SU-DHL-6 (cell line): Measurements from ENCODE around the gene FXYD1.
"Not testable (repeated sequence)": the region's sequence is repeated elsewhere in the genome, so short reads cannot be mapped to it uniquely, and the experiment has no call there.

ENCODE experiments used
- H2AFZ ChIP-seq: fragments of 200-600 bp; sonication (generic); 2 replicates; pipeline ENCODE4 v1.6.1; 2014; ENCODE audit warnings: low read depth, mild to moderate bottlenecking, moderate library complexity, mixed read lengths, antibody characterized with exemption, low read length; ENCODE audit not compliant: severe bottlenecking
- H3F3A ChIP-seq: fragments of 200-600 bp; shearing (Covaris generic); 2 replicates; pipeline ENCODE4 v1.6.0; 2016; ENCODE audit warnings: antibody characterized with exemption, mild to moderate bottlenecking; ENCODE audit not compliant: insufficient read depth
- H3K27ac ChIP-seq: fragments of 200-600 bp; sonication (generic); 2 replicates; pipeline ENCODE4 v1.5.1; 2016; ENCODE audit warnings: low read depth, mild to moderate bottlenecking, low read length, moderate library complexity, mixed read lengths
- H3K27me3 ChIP-seq: fragments of 200-600 bp; sonication (generic), shearing (Covaris generic); 2 replicates; pipeline ENCODE4 v1.6.0; 2014; ENCODE audit warnings: mild to moderate bottlenecking, low read length
- H3K36me3 ChIP-seq: fragments of 200-600 bp; sonication (generic); 2 replicates; pipeline ENCODE4 v1.6.1; 2014; ENCODE audit warnings: mild to moderate bottlenecking, low read length, mixed read lengths
- H3K4me2 ChIP-seq: fragments of 300-600, 200-600 bp; shearing (Covaris generic), sonication (generic); 2 replicates; pipeline ENCODE4 v1.6.0; 2014; ENCODE audit warnings: low read length, low read depth, mild to moderate bottlenecking; ENCODE audit not compliant: poor library complexity, severe bottlenecking
- H3K4me3 ChIP-seq: fragments of 200-600 bp; sonication (generic); 2 replicates; pipeline ENCODE4 v1.5.1; 2014; ENCODE audit warnings: antibody characterized with exemption, low read length, mild to moderate bottlenecking, mixed read lengths; ENCODE audit not compliant: insufficient read depth, poor library complexity, severe bottlenecking
- H3K79me2 ChIP-seq: fragments of 200-600 bp; sonication (generic); 2 replicates; pipeline ENCODE4 v1.6.1; 2014; ENCODE audit warnings: mild to moderate bottlenecking, low read length, moderate library complexity; ENCODE audit not compliant: insufficient read depth
- H3K9ac ChIP-seq: fragments of 200-600 bp; sonication (generic); 2 replicates; pipeline ENCODE4 v1.7.0; 2014; ENCODE audit warnings: mild to moderate bottlenecking, low read length
- H3K9me2 ChIP-seq: fragments of 200-600 bp; sonication (generic); replicated peaks from 2 replicates; pipeline ENCODE4 v1.6.1; 2014; ENCODE audit warnings: low read length; ENCODE audit not compliant: insufficient read depth
- H3K9me3 ChIP-seq: fragments of 200-600 bp; sonication (generic); 2 replicates; pipeline ENCODE4 v1.6.1; 2014; ENCODE audit warnings: low read length, mixed read lengths; ENCODE audit not compliant: insufficient read depth
- H4K20me1 ChIP-seq: fragments of 200-600 bp; sonication (generic); 2 replicates; pipeline ENCODE4 v1.6.1; 2014; ENCODE audit warnings: low read depth, mild to moderate bottlenecking, antibody characterized with exemption, low read length, moderate library complexity, mixed read lengths
- CTCF ChIP-seq: fragments of 200-600 bp; sonication (generic); IDR thresholded peaks from one replicate; pipeline ENCODE4 v1.5.1; 2017; ENCODE audit warnings: antibody characterized with exemption, mild to moderate bottlenecking, low read length, moderate library complexity; ENCODE audit not compliant: insufficient read depth, poor library complexity, severe bottlenecking
- EZH2phosphoT487 ChIP-seq: fragments of 200-600 bp; sonication (generic), shearing (Covaris generic); conservative IDR thresholded peaks from 2 replicates; pipeline ENCODE4 v1.6.1; 2018; ENCODE audit warnings: mild to moderate bottlenecking, antibody characterized with exemption, low read length, moderate library complexity, mixed read lengths

Gene FXYD1

GRCh38 chr19:35128398-35129057, 10.1 kb upstream of the FXYD1 start:
- H3K4me3 ChIP-seq, result no peak overlapping the region
- H3K9ac ChIP-seq, result no peak overlapping the region
- H2AFZ ChIP-seq, result no peak overlapping the region
- no peak overlapping the region for H3K27ac ChIP-seq
- no peaks in the 10 kb centered on the region for H3F3A ChIP-seq
- no peaks in the 10 kb centered on the region for H3K27me3 ChIP-seq
- no peaks in the 10 kb centered on the region for H3K79me2 ChIP-seq
- H3K9me2 ChIP-seq, result no peaks in the 10 kb centered on the region
- no peak overlapping the region for H3K4me2 ChIP-seq
- TF ChIP-seq EZH2phosphoT487 (no peak), CTCF (no peak)
- no peaks in the 10 kb centered on the region for H3K9me3 ChIP-seq
- no peaks in the 10 kb centered on the region for H3K36me3 ChIP-seq
- H4K20me1 ChIP-seq, result no peaks in the 10 kb centered on the region

- H3K36me3 ChIP-seq, H3K9me2 ChIP-seq, H3K4me3 ChIP-seq, H3K9ac ChIP-seq, H3K4me2 ChIP-seq, H3K27ac ChIP-seq, H3K27me3 ChIP-seq, H4K20me1 ChIP-seq, H3F3A ChIP-seq, H3K9me3 ChIP-seq, H3K79me2 ChIP-seq, H2AFZ ChIP-seq: not testable (repeated sequence)
These were observed 8.8 kb upstream of the FXYD1 start for GRCh38 chr19:35129724-35130274.

- Histone ChIP-seq H3K27me3 (no peaks in the 10 kb centered on the region), H3K9me2 (no peaks in the 10 kb centered on the region), H3K27ac (no peak overlapping the region), H2AFZ (no peak overlapping the region), H3K9me3 (no peaks in the 10 kb centered on the region), H3K9ac (no peak overlapping the region), H3K4me3 (no peak overlapping the region), H3K36me3 (no peaks in the 10 kb centered on the region), H3F3A (no peaks in the 10 kb centered on the region), H4K20me1 (no peaks in the 10 kb centered on the region), H3K4me2 (no peak overlapping the region), H3K79me2 (no peaks in the 10 kb centered on the region)
- TF ChIP-seq CTCF (no peak), EZH2phosphoT487 (no peak)
These were observed 7.6 kb upstream of the FXYD1 start for GRCh38 chr19:35130761-35131720.

GRCh38 chr19:35132254-35132653, 6.4 kb upstream of the FXYD1 start:
- no peaks in the 10 kb centered on the region for H3K36me3 ChIP-seq
- no peaks in the 10 kb centered on the region for H3K9me3 ChIP-seq
- H3K79me2 ChIP-seq, result no peaks in the 10 kb centered on the region
- no peaks in the 10 kb centered on the region for H3F3A ChIP-seq
- no peak overlapping the region for H3K9ac ChIP-seq
- no peak overlapping the region for H3K4me3 ChIP-seq
- H3K27ac ChIP-seq, result no peak overlapping the region
- H3K9me2 ChIP-seq, result no peaks in the 10 kb centered on the region
- H4K20me1 ChIP-seq, result no peaks in the 10 kb centered on the region
- H3K4me2 ChIP-seq, result no peak overlapping the region
- no peaks in the 10 kb centered on the region for H3K27me3 ChIP-seq
- no peak overlapping the region for H2AFZ ChIP-seq
- TF ChIP-seq CTCF, result no peak
- no peak for TF ChIP-seq EZH2phosphoT487
